Natural killer cell (primary cell): ENCODE measurements around the gene RNF111. TPM values are rescaled to one million over a fixed set of nuclear protein-coding genes. Genes with fewer than 3 reads are reported as not detected.

Experiments
- ATAC-seq, 3 donors: fragments of 150-1000 bp in 2 of 3; fragments of 200-7000 bp in 1 of 3; cut with Tn5 transposase; 1 replicate in 1 of 3; 2 replicates in 2 of 3; pipeline ENCODE4 v1.10.0; 2021; ENCODE audit warnings: mild to moderate bottlenecking in 2 of 3, moderate library complexity in 2 of 3
- DNase-seq, 2 donors: peaks; one replicate each; pipeline versions ENCODE4 v3.0.0 to v3.0.0-alpha.2; 2013 to 2021; ENCODE audit warnings: mixed read lengths in 1 of 2
- H3K27ac ChIP-seq: one replicate; pipeline ENCODE4 v1.5.1; 2013; ENCODE audit warnings: mild to moderate bottlenecking, low read length
- H3K27me3 ChIP-seq: one replicate; pipeline ENCODE4 v1.6.1; 2013; ENCODE audit warnings: low read length; ENCODE audit not compliant: control insufficient read depth, insufficient read depth
- H3K36me3 ChIP-seq: one replicate; pipeline ENCODE4 v1.6.1; 2013; ENCODE audit warnings: low read length; ENCODE audit not compliant: control insufficient read depth, insufficient read depth
- H3K4me1 ChIP-seq: one replicate; pipeline ENCODE4 v1.6.1; 2013; ENCODE audit warnings: low read length; ENCODE audit not compliant: control insufficient read depth, insufficient read depth
- H3K4me3 ChIP-seq: one replicate; pipeline ENCODE4 v1.5.1; 2013; ENCODE audit warnings: low read length
- H3K9me3 ChIP-seq: one replicate; pipeline ENCODE4 v1.6.1; 2013; ENCODE audit warnings: low read length; ENCODE audit not compliant: control insufficient read depth, insufficient read depth
- H3K27ac Mint-ChIP-seq, 2 donors: one replicate each; pipeline ENCODE4 v1.8.0; 2022; ENCODE audit warnings: mild to moderate bottlenecking in 2 of 2, mixed read lengths in 2 of 2, moderate library complexity in 1 of 2
- H3K27me3 Mint-ChIP-seq, 2 donors: one replicate each; pipeline ENCODE4 v1.8.0; 2022; ENCODE audit warnings: low read depth in 2 of 2, mixed read lengths in 2 of 2
- H3K36me3 Mint-ChIP-seq: one replicate; pipeline ENCODE4 v1.8.0; 2022; ENCODE audit warnings: mixed read lengths
- H3K4me1 Mint-ChIP-seq, 2 donors: one replicate each; pipeline ENCODE4 v1.8.0; 2022; ENCODE audit warnings: mixed read lengths in 2 of 2
- H3K4me3 Mint-ChIP-seq: one replicate; pipeline ENCODE4 v1.8.0; 2022; ENCODE audit warnings: mild to moderate bottlenecking, moderate library complexity, mixed read lengths
- H3K9me3 Mint-ChIP-seq, 2 donors: one replicate each; pipeline ENCODE4 v1.8.0; 2022; ENCODE audit warnings: mixed read lengths in 2 of 2
- WGBS: methylation state at CpG from one replicate; pipeline ENCODE4 v1.1.7; 2013; ENCODE audit warnings: missing lambda C conversion rate; ENCODE audit not compliant: insufficient coverage; 5-methylcytosine and 5-hydroxymethylcytosine counted together
- intact Hi-C: fragments of 100-400 bp; cut with micrococcal nuclease; formaldehyde crosslinking; loops from one replicate; pipeline ENCODE4 v1.14.2; 2022
- total RNA-seq, 4 donors: library from RNA; stranded (reverse); fragments of 120-200 nt in 1 of 4; gene quantifications; one replicate each; pipeline versions ENCODE4 v1.2.3 to v1.2.4, GENCODE V29; 2013 to 2022
- TF ChIP-seq, protein P1 (sequence below): fragments of 200-600 bp; IDR thresholded peaks from one replicate; pipeline ENCODE4 v1.8.0; 2022; ENCODE audit warnings: antibody characterized with exemption

The RNF111 gene
- total RNA-seq, 3 donors from 2014 or later (not counting 1 experiment from before 2014, with no cell fraction given) = 39.4 to 53.1 (median 46.0) TPM

DNA sequence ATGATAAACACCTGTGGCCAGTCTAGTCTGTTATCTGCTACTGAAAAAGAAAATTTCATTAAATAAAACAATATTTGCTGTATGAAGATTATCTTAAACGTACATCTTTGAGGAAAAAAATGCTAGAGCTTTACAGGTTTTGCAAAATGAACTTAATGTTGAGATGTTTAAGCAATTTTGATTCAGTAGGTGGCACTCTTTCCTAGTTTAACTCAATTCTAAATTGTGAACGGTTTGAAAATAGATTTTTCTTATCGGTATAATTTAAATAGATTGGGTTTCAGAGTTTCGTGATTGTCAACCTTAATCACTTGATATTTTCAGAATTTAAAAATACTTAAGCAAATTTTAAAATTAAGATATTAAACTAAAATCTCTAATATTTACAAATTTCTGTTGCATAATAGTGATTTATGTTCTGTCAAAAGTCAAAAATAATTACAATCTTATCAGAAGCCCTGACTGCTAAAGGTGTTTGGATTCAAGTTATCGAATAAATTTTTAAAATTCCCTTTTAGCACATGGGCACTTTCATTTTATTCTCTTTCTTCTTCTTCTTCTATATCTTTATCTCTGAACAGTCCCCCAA is 7.0 kb upstream of the RNF111 start:
- TF ChIP-seq, protein P1, sequence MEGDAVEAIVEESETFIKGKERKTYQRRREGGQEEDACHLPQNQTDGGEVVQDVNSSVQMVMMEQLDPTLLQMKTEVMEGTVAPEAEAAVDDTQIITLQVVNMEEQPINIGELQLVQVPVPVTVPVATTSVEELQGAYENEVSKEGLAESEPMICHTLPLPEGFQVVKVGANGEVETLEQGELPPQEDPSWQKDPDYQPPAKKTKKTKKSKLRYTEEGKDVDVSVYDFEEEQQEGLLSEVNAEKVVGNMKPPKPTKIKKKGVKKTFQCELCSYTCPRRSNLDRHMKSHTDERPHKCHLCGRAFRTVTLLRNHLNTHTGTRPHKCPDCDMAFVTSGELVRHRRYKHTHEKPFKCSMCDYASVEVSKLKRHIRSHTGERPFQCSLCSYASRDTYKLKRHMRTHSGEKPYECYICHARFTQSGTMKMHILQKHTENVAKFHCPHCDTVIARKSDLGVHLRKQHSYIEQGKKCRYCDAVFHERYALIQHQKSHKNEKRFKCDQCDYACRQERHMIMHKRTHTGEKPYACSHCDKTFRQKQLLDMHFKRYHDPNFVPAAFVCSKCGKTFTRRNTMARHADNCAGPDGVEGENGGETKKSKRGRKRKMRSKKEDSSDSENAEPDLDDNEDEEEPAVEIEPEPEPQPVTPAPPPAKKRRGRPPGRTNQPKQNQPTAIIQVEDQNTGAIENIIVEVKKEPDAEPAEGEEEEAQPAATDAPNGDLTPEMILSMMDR = peak; percentile 70
- intact Hi-C loops = loop anchor here (1.0 to 10.0 kb wide), 5 partner anchors 124 to 513 kb away; partner anchors contain the start of gene CCNB2
- no peak overlapping the region for H3K27ac ChIP-seq
- Mint-ChIP-seq H3K27ac (no peak overlapping the region), H3K27me3 (no peaks in the 10 kb centered on the region), H3K36me3 (no peaks in the 10 kb centered on the region), H3K9me3 (no peaks in the 10 kb centered on the region), H3K4me3 (no peak overlapping the region), H3K4me1 (peaks cover 20% of the 10 kb centered on the region in 2 donors)
- 17% methylated on average over 1 of the region's 5 CpGs for WGBS
- peak in 1 of 2 donors; percentile 73 for DNase-seq
- ATAC-seq = peak in 1 of 3 donors; percentile 57
- H3K36me3 ChIP-seq = no peaks in the 10 kb centered on the region
- no peak overlapping the region for H3K4me3 ChIP-seq
- peaks cover 22% of the 10 kb centered on the region for H3K4me1 ChIP-seq
- H3K27me3 ChIP-seq = no peaks in the 10 kb centered on the region
- H3K9me3 ChIP-seq = no peaks in the 10 kb centered on the region

DNA sequence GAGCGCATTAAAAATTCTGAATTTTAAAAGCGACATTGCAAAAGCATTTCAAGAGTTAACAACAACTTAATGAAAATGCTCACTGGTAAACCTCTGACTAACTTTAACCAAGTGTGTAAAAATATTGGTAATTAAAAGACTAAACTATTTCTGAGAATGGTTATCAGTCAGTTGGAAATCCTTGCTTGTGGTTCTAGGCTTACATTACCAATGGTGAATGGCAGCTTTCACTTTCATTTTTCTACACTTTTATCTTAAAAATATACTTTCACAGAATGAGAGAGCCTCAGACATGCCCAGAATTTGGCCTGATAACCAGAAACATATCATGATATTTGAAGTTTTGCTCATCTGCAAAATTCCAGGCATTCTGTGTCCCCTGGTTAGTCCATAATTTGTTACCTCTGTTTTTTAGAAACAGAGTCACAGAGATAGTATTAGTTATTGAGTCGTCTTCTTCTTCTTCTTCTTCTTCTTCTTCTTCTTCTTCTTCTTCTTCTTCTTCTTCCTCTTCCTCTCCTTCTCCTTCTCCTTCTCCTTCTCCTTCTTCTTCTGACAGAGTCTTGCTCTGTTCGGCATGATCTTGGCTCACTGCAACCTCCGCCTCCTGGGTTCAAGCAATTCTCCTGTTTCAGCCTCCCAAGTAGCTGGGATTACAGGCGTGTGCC is 5.5 kb upstream of the RNF111 start:
- Histone ChIP-seq H3K27me3 (no peaks in the 10 kb centered on the region), H3K27ac (peak overlapping the region; percentile 47), H3K9me3 (no peaks in the 10 kb centered on the region), H3K4me1 (peaks cover 24% of the 10 kb centered on the region), H3K36me3 (no peaks in the 10 kb centered on the region), H3K4me3 (no peak overlapping the region)
- no peaks in the 10 kb centered on the region for H3K27me3 Mint-ChIP-seq
- H3K4me1 Mint-ChIP-seq = peaks cover 12 to 14% of the 10 kb centered on the region in 2 donors
- intact Hi-C loops = loop anchor here (2.0 to 10.0 kb wide), 3 partner anchors 123 to 431 kb away; partner anchors contain the start of gene CCNB2
- peak in 1 of 2 donors; percentile 58 for DNase-seq
- H3K36me3 Mint-ChIP-seq = no peaks in the 10 kb centered on the region
- H3K9me3 Mint-ChIP-seq = no peaks in the 10 kb centered on the region
- peak overlapping the region; percentile 59 to 78 for H3K27ac Mint-ChIP-seq
- peak overlapping the region; percentile 7 for H3K4me3 Mint-ChIP-seq
- WGBS = 90% methylated on average over 3 of the region's 6 CpGs
- TF ChIP-seq, protein P1 = no peak
- ATAC-seq = peak in 2 of 3 donors; percentile 53 to 54

DNA sequence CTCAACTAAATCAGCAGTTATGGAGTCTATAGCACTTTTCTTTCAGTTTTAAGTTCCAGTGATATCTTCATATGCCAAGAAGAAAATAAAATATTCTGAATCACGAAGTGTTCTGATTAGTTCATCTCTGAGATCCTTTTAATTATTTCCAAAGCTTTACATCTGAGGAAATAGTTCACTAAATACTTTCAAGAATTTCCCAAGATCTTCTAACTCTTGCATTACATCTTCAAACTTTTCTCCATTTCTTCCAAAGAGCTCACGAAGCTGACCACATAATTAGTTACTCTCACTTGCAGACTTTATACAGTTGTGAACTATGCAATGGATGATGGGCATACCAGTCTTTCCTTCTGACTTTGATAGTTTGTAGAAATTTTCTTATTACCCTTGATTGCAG is 4.2 kb upstream of the RNF111 start:
- Mint-ChIP-seq H3K27ac (no peak overlapping the region), H3K4me3 (no peak overlapping the region), H3K4me1 (peaks cover 15 to 22% of the 10 kb centered on the region in 2 donors), H3K27me3 (no peaks in the 10 kb centered on the region), H3K36me3 (no peaks in the 10 kb centered on the region), H3K9me3 (no peaks in the 10 kb centered on the region)
- intact Hi-C loops = loop anchor here (10.0 kb wide), 2 partner anchors 122 to 262 kb away; partner anchors contain the start of gene CCNB2
- DNase-seq (no peak), ATAC-seq (no peak)
- Histone ChIP-seq H3K36me3 (no peaks in the 10 kb centered on the region), H3K4me3 (no peak overlapping the region), H3K9me3 (no peaks in the 10 kb centered on the region), H3K27me3 (no peaks in the 10 kb centered on the region), H3K4me1 (peaks cover 25% of the 10 kb centered on the region), H3K27ac (no peak overlapping the region)
- TF ChIP-seq, protein P1 = no peak
- WGBS = 100% methylated on average over 1 of the region's 2 CpGs
